Keratinocyte (primary cell): ENCODE measurements around the gene TTBK1. TPM values are rescaled to one million over a fixed set of nuclear protein-coding genes. Genes with fewer than 3 reads are reported as not detected.

Experiments used
- DNase-seq: peaks from one replicate; pipeline ENCODE4 v3.0.0-alpha.2; 2011; ENCODE audit warnings: low read depth, missing footprints, low spot score
- FAIRE-seq: peaks from 2 replicates; lab custom pipeline; 2011; peaks lifted over from hg19 to GRCh38; lab: Jason Lieb, UNC
- H2AFZ ChIP-seq: 2 replicates; pipeline ENCODE4 v1.6.0; 2012; ENCODE audit warnings: low read length, control low read depth, inconsistent platforms; ENCODE audit not compliant: control insufficient read depth
- H3K27ac ChIP-seq: 2 replicates; pipeline ENCODE4 v1.5.1; 2011; ENCODE audit warnings: low read length; ENCODE audit not compliant: control insufficient read depth, insufficient read depth
- H3K27me3 ChIP-seq: 3 replicates; pipeline ENCODE4 v1.6.0; 2011; ENCODE audit warnings: low read length; ENCODE audit not compliant: control insufficient read depth, insufficient read depth; ENCODE audit errors: extremely low read depth
- H3K36me3 ChIP-seq, 2 experiments: 2 replicates in 1 of 2; 3 replicates in 1 of 2; pipeline ENCODE4 v1.5.1; 2011; ENCODE audit warnings: low read length in 2 of 2, mild to moderate bottlenecking in 1 of 2; ENCODE audit not compliant: control insufficient read depth in 2 of 2, insufficient read depth in 2 of 2; ENCODE audit errors: extremely low read depth in 1 of 2
- H3K4me1 ChIP-seq: 3 replicates; pipeline ENCODE4 v1.5.1; 2011; ENCODE audit warnings: low read length; ENCODE audit not compliant: control insufficient read depth, insufficient read depth; ENCODE audit errors: extremely low read depth
- H3K4me2 ChIP-seq: 3 replicates; pipeline ENCODE4 v1.6.0; 2011; ENCODE audit warnings: low read depth, low read length; ENCODE audit not compliant: control insufficient read depth, insufficient read depth; ENCODE audit errors: extremely low read depth
- H3K4me3 ChIP-seq, 3 experiments: fragments of 200-600 bp in 1 of 3; sonication (generic) in 1 of 3; 2 replicates in 2 of 3; 3 replicates in 1 of 3; pipeline ENCODE4 v1.5.1; 2011 to 2016; ENCODE audit warnings: low read length in 3 of 3, mild to moderate bottlenecking in 3 of 3, control low read depth in 2 of 3, inconsistent platforms in 1 of 3, low read depth in 1 of 3, mixed read lengths in 1 of 3, mixed run types in 1 of 3, moderate library complexity in 1 of 3; ENCODE audit not compliant: control insufficient read depth in 2 of 3, insufficient read depth in 2 of 3; ENCODE audit errors: extremely low read depth in 1 of 3
- H3K79me2 ChIP-seq: 2 replicates; pipeline ENCODE4 v1.6.0; 2012; ENCODE audit warnings: low read length; ENCODE audit not compliant: control insufficient read depth, insufficient read depth
- H3K9ac ChIP-seq: 3 replicates; pipeline ENCODE4 v1.6.0; 2011; ENCODE audit warnings: low read length; ENCODE audit not compliant: control insufficient read depth, insufficient read depth; ENCODE audit errors: extremely low read depth
- H3K9me1 ChIP-seq: 3 replicates; pipeline ENCODE4 v1.6.0; 2011; ENCODE audit warnings: low read length; ENCODE audit not compliant: control insufficient read depth, insufficient read depth; ENCODE audit errors: extremely low read depth
- H3K9me3 ChIP-seq: 2 replicates; pipeline ENCODE4 v1.5.1; 2012; ENCODE audit warnings: low read depth, low read length; ENCODE audit not compliant: control insufficient read depth
- H4K20me1 ChIP-seq: 3 replicates; pipeline ENCODE4 v1.6.0; 2011; ENCODE audit warnings: low read length; ENCODE audit not compliant: control insufficient read depth, insufficient read depth; ENCODE audit errors: extremely low read depth
- EZH2 ChIP-seq: IDR thresholded peaks from one replicate; pipeline ENCODE4 v1.6.1; 2012; ENCODE audit warnings: inconsistent platforms, mild to moderate bottlenecking, low read length, moderate library complexity
- dilution Hi-C: fragments of 300-500 bp; cut with MboI; formaldehyde crosslinking; loops from one replicate; pipeline ENCODE4 v1.7.0; 2020; ENCODE audit warnings: low sequenced_read_pairs; ENCODE audit not compliant: extremely low pct_ligation_motif_present
- polyA plus RNA-seq, 5 experiments: library from polyadenylated mRNA; depleted of rRNA in 3 of 5; stranded (reverse) in 3 of 5; stranded (forward) in 1 of 5; unstranded in 1 of 5; fragments of >200 nt; gene quantifications; 1 replicate in 1 of 5; 2 replicates in 3 of 5; 3 replicates in 1 of 5; pipeline versions ENCODE4 v1.2.1 to v1.2.3, GENCODE V29; 2011 to 2012; ENCODE audit warnings: missing spikeins in 2 of 5, low read depth in 1 of 5, low replicate concordance in 1 of 5
- TF ChIP-seq, protein P1 (sequence below), 3 experiments: IDR thresholded peaks in 1 of 3; conservative IDR thresholded peaks in 1 of 3; optimal IDR thresholded peaks in 1 of 3; 2 replicates in 2 of 3; 3 replicates in 1 of 3; pipeline versions ENCODE3 to v1.5.1; 2011; ENCODE audit warnings: low read length in 3 of 3, mild to moderate bottlenecking in 3 of 3, moderate library complexity in 2 of 3, control low read depth in 1 of 3, inconsistent platforms in 1 of 3; ENCODE audit not compliant: insufficient read depth in 2 of 3; ENCODE audit errors: extremely low read depth in 1 of 3

TTBK1 gene
- polyA plus RNA-seq, 1 donor (not counting 4 experiments of a cell fraction or from before 2014, with no cell fraction given) = not detected

DNA sequence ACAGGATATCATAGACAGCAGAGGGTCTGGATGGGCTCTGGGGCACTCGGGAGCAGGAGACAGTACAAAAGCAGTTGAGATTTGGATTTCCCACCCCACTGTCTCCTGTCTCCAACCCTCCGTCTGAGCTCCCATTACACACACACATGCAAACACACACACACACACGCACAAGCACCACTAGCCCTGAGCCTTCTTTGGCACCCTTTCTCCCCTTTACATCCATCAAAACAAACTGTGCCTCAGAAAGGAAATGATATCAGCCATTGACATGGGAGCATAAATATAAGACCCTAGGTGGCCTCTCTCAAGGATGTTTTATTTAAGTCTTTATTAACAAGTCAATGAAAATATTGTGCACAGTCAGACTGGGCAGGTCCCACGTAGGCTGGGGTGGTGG is 17.5 kb downstream of the TTBK1 start:
- no peaks in the 10 kb centered on the region for H3K4me1 ChIP-seq
- H3K9ac ChIP-seq = no peak overlapping the region
- H3K9me3 ChIP-seq = no peaks in the 10 kb centered on the region
- dilution Hi-C loops = no loop called here
- DNase-seq (no peak), FAIRE-seq (no peak)
- no peak overlapping the region for H3K27ac ChIP-seq
- TF ChIP-seq, protein P1, sequence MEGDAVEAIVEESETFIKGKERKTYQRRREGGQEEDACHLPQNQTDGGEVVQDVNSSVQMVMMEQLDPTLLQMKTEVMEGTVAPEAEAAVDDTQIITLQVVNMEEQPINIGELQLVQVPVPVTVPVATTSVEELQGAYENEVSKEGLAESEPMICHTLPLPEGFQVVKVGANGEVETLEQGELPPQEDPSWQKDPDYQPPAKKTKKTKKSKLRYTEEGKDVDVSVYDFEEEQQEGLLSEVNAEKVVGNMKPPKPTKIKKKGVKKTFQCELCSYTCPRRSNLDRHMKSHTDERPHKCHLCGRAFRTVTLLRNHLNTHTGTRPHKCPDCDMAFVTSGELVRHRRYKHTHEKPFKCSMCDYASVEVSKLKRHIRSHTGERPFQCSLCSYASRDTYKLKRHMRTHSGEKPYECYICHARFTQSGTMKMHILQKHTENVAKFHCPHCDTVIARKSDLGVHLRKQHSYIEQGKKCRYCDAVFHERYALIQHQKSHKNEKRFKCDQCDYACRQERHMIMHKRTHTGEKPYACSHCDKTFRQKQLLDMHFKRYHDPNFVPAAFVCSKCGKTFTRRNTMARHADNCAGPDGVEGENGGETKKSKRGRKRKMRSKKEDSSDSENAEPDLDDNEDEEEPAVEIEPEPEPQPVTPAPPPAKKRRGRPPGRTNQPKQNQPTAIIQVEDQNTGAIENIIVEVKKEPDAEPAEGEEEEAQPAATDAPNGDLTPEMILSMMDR (optimal IDR thresholded peaks at IDR 0.05 in 1 of 3, IDR thresholded peaks at IDR 0.05 in 1 of 3, conservative IDR thresholded peaks at IDR 0.05 in 1 of 3; ENCODE audit: extremely low read depth in 1 of 3, insufficient read depth in 2 of 3, low read length in 3 of 3) = no peak
- TF ChIP-seq EZH2 = no peak
- peaks cover 3% of the 10 kb centered on the region for H3K27me3 ChIP-seq
- H3K79me2 ChIP-seq = no peaks in the 10 kb centered on the region
- H2AFZ ChIP-seq = no peak overlapping the region
- H3K9me1 ChIP-seq = no peaks in the 10 kb centered on the region
- no peaks in the 10 kb centered on the region for H3K36me3 ChIP-seq
- H4K20me1 ChIP-seq = no peaks in the 10 kb centered on the region
- H3K4me2 ChIP-seq = no peak overlapping the region
- no peak overlapping the region for H3K4me3 ChIP-seq

GRCh38 chr6:43261198-43261597 is 17.9 kb downstream of the TTBK1 start:
- dilution Hi-C loops = no loop called here
- Histone ChIP-seq H2AFZ (no peak overlapping the region), H3K4me2 (no peak overlapping the region), H3K36me3 (no peaks in the 10 kb centered on the region), H3K9ac (no peak overlapping the region), H3K9me3 (no peaks in the 10 kb centered on the region), H3K4me3 (no peak overlapping the region), H3K27me3 (peaks cover 3% of the 10 kb centered on the region), H3K4me1 (no peaks in the 10 kb centered on the region), H3K79me2 (no peaks in the 10 kb centered on the region), H3K27ac (no peak overlapping the region), H4K20me1 (no peaks in the 10 kb centered on the region), H3K9me1 (no peaks in the 10 kb centered on the region)
- TF ChIP-seq, protein P1 (optimal IDR thresholded peaks at IDR 0.05 in 1 of 3, IDR thresholded peaks at IDR 0.05 in 1 of 3, conservative IDR thresholded peaks at IDR 0.05 in 1 of 3; ENCODE audit: extremely low read depth in 1 of 3, insufficient read depth in 2 of 3, low read length in 3 of 3) = no peak
- TF ChIP-seq EZH2 = no peak
- no peak for DNase-seq
- FAIRE-seq = no peak
